ENCODE data around the gene CDH23. TPM values are rescaled to one million over a fixed set of nuclear protein-coding genes. Genes with fewer than 3 reads are reported as not detected.

Gene CDH23
- total RNA-seq, 2 experiments from 2014 or later, result 0.16 to 0.61 TPM

GRCh38 chr10:71398976-71399375 is 2.3 kb downstream of the CDH23 start:
- H3K9me3 Mint-ChIP-seq (ENCODE audit: low read depth), result no peaks in the 10 kb centered on the region
- DNase-seq, result peak; percentile 11
- CTCF ChIA-PET, result interaction anchor here (0.7 to 2.1 kb wide), 2 partner anchors 14 to 297 kb away, joined by 3 to 6 read pairs; no protein-coding TSS in a partner anchor
- peaks cover 47% of the 10 kb centered on the region for H3K27me3 Mint-ChIP-seq
- no peaks in the 10 kb centered on the region for H3K4me1 Mint-ChIP-seq
- no peak for ATAC-seq
- H3K4me3 Mint-ChIP-seq, result no peak overlapping the region
- H3K27ac Mint-ChIP-seq, result no peak overlapping the region
- no peaks in the 10 kb centered on the region for H3K36me3 Mint-ChIP-seq

GRCh38 chr10:71399946-71400345 is 3.2 kb downstream of the CDH23 start:
- ATAC-seq, result no peak
- H3K4me3 Mint-ChIP-seq, result no peak overlapping the region
- CTCF ChIA-PET, result interaction anchor here (0.9 to 2.1 kb wide), 2 partner anchors 10 to 15 kb away, joined by 4 to 6 read pairs; no protein-coding TSS in a partner anchor

GRCh38 chr10:71401056-71401455 is 4.3 kb downstream of the CDH23 start:
- DNase-seq, result peak; percentile 34
- Mint-ChIP-seq H3K36me3 (no peaks in the 10 kb centered on the region), H3K27ac (no peak overlapping the region), H3K4me3 (no peak overlapping the region), H3K4me1 (no peaks in the 10 kb centered on the region), H3K27me3 (peaks cover 37% of the 10 kb centered on the region), H3K9me3 (ENCODE audit: low read depth) (no peaks in the 10 kb centered on the region)
- CTCF ChIA-PET, result interaction anchor here (2.1 kb wide), 1 partner anchor 16 kb away, joined by 6 read pairs; no protein-coding TSS in a partner anchor
- ATAC-seq, result no peak

More at GRCh38 chr10:71399946-71400345, 3.2 kb downstream of the CDH23 start:
- Mint-ChIP-seq H3K4me1 (no peaks in the 10 kb centered on the region), H3K9me3 (ENCODE audit: low read depth) (no peaks in the 10 kb centered on the region), H3K27ac (no peak overlapping the region), H3K27me3 (peaks cover 47% of the 10 kb centered on the region), H3K36me3 (no peaks in the 10 kb centered on the region)
- peak; percentile 23 for DNase-seq

- Mint-ChIP-seq H3K27ac (no peak overlapping the region), H3K36me3 (no peaks in the 10 kb centered on the region), H3K27me3 (peaks cover 35% of the 10 kb centered on the region), H3K9me3 (ENCODE audit: low read depth) (no peaks in the 10 kb centered on the region), H3K4me1 (no peaks in the 10 kb centered on the region), H3K4me3 (no peak overlapping the region)
- DNase-seq, result peak; percentile 19
- no peak for ATAC-seq
- CTCF ChIA-PET, result interaction anchor here (1.2 kb wide), 1 partner anchor 168 kb away, joined by 3 read pairs; no protein-coding TSS in a partner anchor
These were observed 5.3 kb downstream of the CDH23 start for GRCh38 chr10:71402005-71402404.

GRCh38 chr10:71404503-71405295 is 8.0 kb downstream of the CDH23 start:
- no peaks in the 10 kb centered on the region for H3K4me1 Mint-ChIP-seq
- peaks cover 11% of the 10 kb centered on the region for H3K27me3 Mint-ChIP-seq
- CTCF ChIA-PET, result interaction anchor here (0.6 kb wide), 1 partner anchor 12 kb away, joined by 3 read pairs; no protein-coding TSS in a partner anchor
- no peak overlapping the region for H3K27ac Mint-ChIP-seq
- ATAC-seq (no peak), DNase-seq (peak; percentile 37)
- no peak overlapping the region for H3K4me3 Mint-ChIP-seq
- H3K36me3 Mint-ChIP-seq, result no peaks in the 10 kb centered on the region
- H3K9me3 Mint-ChIP-seq (ENCODE audit: low read depth), result no peaks in the 10 kb centered on the region

- H3K9me3 Mint-ChIP-seq (ENCODE audit: low read depth), result no peaks in the 10 kb centered on the region
- peak; percentile 26 for DNase-seq
- no peaks in the 10 kb centered on the region for H3K4me1 Mint-ChIP-seq
- no peak overlapping the region for H3K27ac Mint-ChIP-seq
- H3K27me3 Mint-ChIP-seq, result peaks cover 3% of the 10 kb centered on the region
- ATAC-seq, result no peak
- H3K4me3 Mint-ChIP-seq, result no peak overlapping the region
- H3K36me3 Mint-ChIP-seq, result peaks cover 1% of the 10 kb centered on the region
- CTCF ChIA-PET, result no interaction called here
These were observed 10.2 kb downstream of the CDH23 start for GRCh38 chr10:71406878-71407277.

GRCh38 chr10:71408436-71409225 is 11.9 kb downstream of the CDH23 start:
- CTCF ChIA-PET, result no interaction called here
- DNase-seq (peak; percentile 26), ATAC-seq (no peak)
- H3K27me3 Mint-ChIP-seq, result peaks cover 13% of the 10 kb centered on the region
- no peaks in the 10 kb centered on the region for H3K4me1 Mint-ChIP-seq
- peaks cover 1% of the 10 kb centered on the region for H3K36me3 Mint-ChIP-seq
- H3K27ac Mint-ChIP-seq, result no peak overlapping the region
- H3K4me3 Mint-ChIP-seq, result no peak overlapping the region
- H3K9me3 Mint-ChIP-seq (ENCODE audit: low read depth), result no peaks in the 10 kb centered on the region

- no peak overlapping the region for H3K27ac Mint-ChIP-seq
- DNase-seq (peak; percentile 28), ATAC-seq (no peak)
- peaks cover 23% of the 10 kb centered on the region for H3K27me3 Mint-ChIP-seq
- H3K36me3 Mint-ChIP-seq, result peaks cover 1% of the 10 kb centered on the region
- H3K4me1 Mint-ChIP-seq, result no peaks in the 10 kb centered on the region
- CTCF ChIA-PET, result no interaction called here
- no peaks in the 10 kb centered on the region for H3K9me3 Mint-ChIP-seq (ENCODE audit: low read depth)
- H3K4me3 Mint-ChIP-seq, result no peak overlapping the region
These were observed 12.9 kb downstream of the CDH23 start for GRCh38 chr10:71409516-71410104.

- H3K4me3 Mint-ChIP-seq, result no peak overlapping the region
- CTCF ChIA-PET, result no interaction called here
These were observed 16.9 kb downstream of the CDH23 start for GRCh38 chr10:71413581-71413980.

GRCh38 chr10:71414359-71414758 is 17.6 kb downstream of the CDH23 start:
- Mint-ChIP-seq H3K9me3 (ENCODE audit: low read depth) (no peaks in the 10 kb centered on the region), H3K27ac (no peak overlapping the region), H3K4me3 (no peak overlapping the region), H3K36me3 (peaks cover 1% of the 10 kb centered on the region), H3K4me1 (no peaks in the 10 kb centered on the region), H3K27me3 (peaks cover 33% of the 10 kb centered on the region)
- CTCF ChIA-PET, result no interaction called here
- no peak for DNase-seq
- ATAC-seq, result no peak

More at GRCh38 chr10:71413581-71413980, 16.9 kb downstream of the CDH23 start:
- DNase-seq, result no peak
- no peak for ATAC-seq
- H3K4me1 Mint-ChIP-seq, result no peaks in the 10 kb centered on the region
- H3K27me3 Mint-ChIP-seq, result peaks cover 33% of the 10 kb centered on the region
- peaks cover 1% of the 10 kb centered on the region for H3K36me3 Mint-ChIP-seq
- H3K9me3 Mint-ChIP-seq (ENCODE audit: low read depth), result no peaks in the 10 kb centered on the region
- no peak overlapping the region for H3K27ac Mint-ChIP-seq

GRCh38 chr10:71419002-71419540 is 22.4 kb downstream of the CDH23 start:
- Mint-ChIP-seq H3K4me1 (no peaks in the 10 kb centered on the region), H3K9me3 (ENCODE audit: low read depth) (no peaks in the 10 kb centered on the region), H3K27me3 (peaks cover 16% of the 10 kb centered on the region), H3K4me3 (no peak overlapping the region), H3K27ac (no peak overlapping the region), H3K36me3 (no peaks in the 10 kb centered on the region)
- CTCF ChIA-PET, result no interaction called here
- DNase-seq, result peak; percentile 8
- ATAC-seq, result no peak

- CTCF ChIA-PET, result no interaction called here
- Mint-ChIP-seq H3K4me3 (no peak overlapping the region), H3K36me3 (no peaks in the 10 kb centered on the region)
These were observed 23.0 kb downstream of the CDH23 start for GRCh38 chr10:71419750-71420149.

GRCh38 chr10:71421075-71421434 is 24.3 kb downstream of the CDH23 start:
- H3K36me3 Mint-ChIP-seq, result no peaks in the 10 kb centered on the region
- H3K27me3 Mint-ChIP-seq, result peaks cover 7% of the 10 kb centered on the region
- H3K9me3 Mint-ChIP-seq (ENCODE audit: low read depth), result no peaks in the 10 kb centered on the region
- no peak overlapping the region for H3K4me3 Mint-ChIP-seq
- ATAC-seq (no peak), DNase-seq (peak; percentile 27)
- CTCF ChIA-PET, result no interaction called here
- H3K27ac Mint-ChIP-seq, result no peak overlapping the region
- H3K4me1 Mint-ChIP-seq, result no peaks in the 10 kb centered on the region

More at GRCh38 chr10:71419750-71420149, 23.0 kb downstream of the CDH23 start:
- ATAC-seq (no peak), DNase-seq (peak; percentile 23)
- no peaks in the 10 kb centered on the region for H3K4me1 Mint-ChIP-seq
- no peaks in the 10 kb centered on the region for H3K9me3 Mint-ChIP-seq (ENCODE audit: low read depth)
- H3K27ac Mint-ChIP-seq, result no peak overlapping the region
- H3K27me3 Mint-ChIP-seq, result peaks cover 10% of the 10 kb centered on the region
